Measurements from ENCODE around the gene AKR7A2. TPM values are rescaled to one million over a fixed set of nuclear protein-coding genes. Genes with fewer than 3 reads are reported as not detected.

AKR7A2 gene
- total and polyA plus RNA-seq, 9 of the 15 experiments (the other 6 are each of a cell fraction or from before 2014, with no cell fraction given) = 2.0 to 78.4 (median 49.4) TPM

DNA sequence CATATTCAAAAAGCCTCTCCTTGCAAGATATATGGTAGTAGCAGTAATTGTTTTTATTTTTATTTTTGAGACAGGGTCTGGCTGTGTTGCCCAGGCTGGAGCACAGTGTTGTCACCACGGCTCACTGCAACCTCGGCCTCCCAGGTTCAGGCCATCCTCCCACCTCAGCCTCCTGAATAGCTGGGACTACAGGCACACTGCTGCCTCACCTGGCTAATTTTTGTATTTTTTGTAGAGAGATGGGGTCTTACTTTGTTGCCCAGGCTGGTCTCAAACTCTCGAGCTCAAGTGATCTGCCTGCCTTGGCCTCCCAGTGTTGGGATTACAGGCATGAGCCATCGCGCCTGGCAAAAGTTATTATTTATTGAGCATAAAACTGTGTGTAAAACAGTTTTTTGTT, 38.6 kb upstream of the AKR7A2 start:
- H3K9me1 ChIP-seq (ENCODE audit: control insufficient read depth, insufficient read depth, low read length) = no peaks in the 10 kb centered on the region
- intact Hi-C loops (cut with micrococcal nuclease) (no loop called here), in situ Hi-C loops (cut with MboI) (no loop called here)
- H4K20me1 ChIP-seq (replicated peaks; ENCODE audit: control insufficient read depth, insufficient read depth, low read length) = peaks cover 3% of the 10 kb centered on the region; the same call in 1 of the 2 replicates
- ChIA-PET POLR2A (interaction anchor here (0.6 to 1.0 kb wide), 2 partner anchors 19 to 55 kb away, joined by 3 read pairs; no protein-coding TSS in a partner anchor), CTCF (ENCODE audit: low intra/inter-chr PET ratio) (no interaction called here)
- H3K79me2 ChIP-seq (ENCODE audit: control insufficient read depth, insufficient read depth, low read length) = no peaks in the 10 kb centered on the region
- H3K9me3 ChIP-seq (replicated peaks; ENCODE audit: control insufficient read depth, insufficient read depth, low read depth, low read length) = no peaks in the 10 kb centered on the region
- peaks cover 0 to 14% of the 10 kb centered on the region in 2 experiments; a peak in 3 of 5 replicates for H3K4me1 ChIP-seq (replicated peaks in 1 of 2; ENCODE audit: control insufficient read depth in 2 of 2, insufficient read depth in 2 of 2, low read length in 2 of 2)
- FAIRE-seq (no peak), DNase-seq (ENCODE audit: extremely low read depth in 1 of 4, low spot score in 3 of 4) (no peak), ATAC-seq (no peak)
- H3K4me3 ChIP-seq = no peak overlapping the region
- BruUV-seq (replicated peaks) = no TSS peak
- no peak overlapping the region for H3K27ac ChIP-seq (ENCODE audit: extremely low read depth, low read depth, low read length)
- TF ChIP-seq PHB2 (IDR thresholded peaks at IDR 0.05; ENCODE audit: low read depth) (no peak), ZNF121 (CRISPR knock-in tag; conservative IDR thresholded peaks at IDR 0.05) (peak; percentile 59), ZNF583 (CRISPR knock-in tag; IDR thresholded peaks at IDR 0.05) (no peak)
- TF ChIP-seq, protein P1, sequence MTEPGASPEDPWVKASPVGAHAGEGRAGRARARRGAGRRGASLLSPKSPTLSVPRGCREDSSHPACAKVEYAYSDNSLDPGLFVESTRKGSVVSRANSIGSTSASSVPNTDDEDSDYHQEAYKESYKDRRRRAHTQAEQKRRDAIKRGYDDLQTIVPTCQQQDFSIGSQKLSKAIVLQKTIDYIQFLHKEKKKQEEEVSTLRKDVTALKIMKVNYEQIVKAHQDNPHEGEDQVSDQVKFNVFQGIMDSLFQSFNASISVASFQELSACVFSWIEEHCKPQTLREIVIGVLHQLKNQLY (CRISPR knock-in tag; conservative IDR thresholded peaks at IDR 0.05) = no peak
- TF ChIP-seq, protein P2, sequence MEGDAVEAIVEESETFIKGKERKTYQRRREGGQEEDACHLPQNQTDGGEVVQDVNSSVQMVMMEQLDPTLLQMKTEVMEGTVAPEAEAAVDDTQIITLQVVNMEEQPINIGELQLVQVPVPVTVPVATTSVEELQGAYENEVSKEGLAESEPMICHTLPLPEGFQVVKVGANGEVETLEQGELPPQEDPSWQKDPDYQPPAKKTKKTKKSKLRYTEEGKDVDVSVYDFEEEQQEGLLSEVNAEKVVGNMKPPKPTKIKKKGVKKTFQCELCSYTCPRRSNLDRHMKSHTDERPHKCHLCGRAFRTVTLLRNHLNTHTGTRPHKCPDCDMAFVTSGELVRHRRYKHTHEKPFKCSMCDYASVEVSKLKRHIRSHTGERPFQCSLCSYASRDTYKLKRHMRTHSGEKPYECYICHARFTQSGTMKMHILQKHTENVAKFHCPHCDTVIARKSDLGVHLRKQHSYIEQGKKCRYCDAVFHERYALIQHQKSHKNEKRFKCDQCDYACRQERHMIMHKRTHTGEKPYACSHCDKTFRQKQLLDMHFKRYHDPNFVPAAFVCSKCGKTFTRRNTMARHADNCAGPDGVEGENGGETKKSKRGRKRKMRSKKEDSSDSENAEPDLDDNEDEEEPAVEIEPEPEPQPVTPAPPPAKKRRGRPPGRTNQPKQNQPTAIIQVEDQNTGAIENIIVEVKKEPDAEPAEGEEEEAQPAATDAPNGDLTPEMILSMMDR (IDR thresholded peaks at IDR 0.05 in 2 of 3, conservative IDR thresholded peaks at IDR 0.05 in 1 of 3; ENCODE audit: insufficient read depth in 2 of 3, low read depth in 1 of 3, low read length in 3 of 3) = no peak
- peaks cover 44% of the 10 kb centered on the region; the same call in 1 of the 3 replicates for H3K36me3 ChIP-seq (ENCODE audit: control insufficient read depth, insufficient read depth, low read length)
- 99% methylated on average over 5 of the region's 5 CpGs for WGBS (ENCODE audit: insufficient coverage, low coverage, missing lambda C conversion rate)
- no peak overlapping the region for H2AFZ ChIP-seq (ENCODE audit: low read depth, low read length)
- no peak overlapping the region for H3K4me2 ChIP-seq (ENCODE audit: insufficient read depth, low read length)
- no peak overlapping the region for H3K9ac ChIP-seq (ENCODE audit: insufficient read depth in 1 of 2, low read depth in 2 of 2, low read length in 2 of 2)
- no peaks in the 10 kb centered on the region for H3K27me3 ChIP-seq (ENCODE audit: control insufficient read depth in 2 of 2, insufficient read depth in 2 of 2, low read length in 2 of 2)

Data from K562 (cell line).